GM21381 (cell line): ENCODE data around the gene WDR5.

Source experiments
- ATAC-seq: cut with Tn5 transposase; IDR thresholded peaks from one replicate; pipeline ENCODE4 v1.9.1; 2021; ENCODE audit warnings: mild to moderate bottlenecking, moderate library complexity; ENCODE audit not compliant: unreplicated experiment

WDR5 gene

DNA sequence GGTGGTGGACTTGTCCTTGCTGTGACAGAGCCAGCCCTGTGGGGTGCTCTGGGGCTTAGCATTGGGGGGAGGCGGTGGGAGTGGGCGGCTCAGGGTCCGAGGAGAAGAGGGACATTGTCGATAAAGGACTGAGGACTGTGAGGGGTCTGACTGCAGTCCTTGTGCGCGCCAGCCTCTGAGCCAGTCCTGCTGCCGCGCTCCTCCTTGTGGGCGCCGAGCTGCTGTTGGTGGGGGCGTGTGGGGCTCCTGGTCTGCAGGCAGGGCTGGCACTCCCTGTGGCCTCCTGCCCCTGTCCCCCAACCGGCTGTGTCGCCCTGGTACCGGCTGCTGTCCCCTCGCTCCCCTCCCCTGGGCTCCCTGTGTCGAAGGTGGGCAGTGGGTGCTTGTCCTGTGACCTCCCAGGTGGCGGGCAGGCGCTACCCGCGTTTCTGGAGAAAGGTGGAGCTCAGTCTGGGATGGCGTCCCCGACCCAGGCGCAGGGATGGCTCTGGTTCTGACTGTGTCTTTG lies 21.6 kb downstream of the WDR5 start:
- ATAC-seq = no peak

DNA sequence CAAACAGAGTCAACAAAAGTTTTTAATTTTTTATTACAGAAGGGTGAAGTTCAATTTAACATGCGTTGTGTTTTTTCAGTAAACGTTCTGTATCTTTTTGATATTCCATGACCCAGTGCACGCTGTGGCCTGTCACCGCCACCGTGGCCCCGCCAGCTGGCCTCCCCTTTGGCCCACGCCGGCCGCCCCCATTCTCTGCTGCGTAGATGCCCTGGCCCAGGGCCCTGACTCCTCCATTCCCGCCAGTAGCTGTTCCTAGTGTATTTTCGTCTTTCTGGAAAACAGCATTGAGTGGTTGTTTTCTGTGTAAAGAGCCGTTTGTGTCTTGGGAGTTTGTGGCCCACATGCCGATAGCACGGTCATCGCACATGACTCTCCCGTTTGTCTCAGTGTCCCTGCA lies 22.4 kb downstream of the WDR5 start:
- ATAC-seq = no peak

DNA sequence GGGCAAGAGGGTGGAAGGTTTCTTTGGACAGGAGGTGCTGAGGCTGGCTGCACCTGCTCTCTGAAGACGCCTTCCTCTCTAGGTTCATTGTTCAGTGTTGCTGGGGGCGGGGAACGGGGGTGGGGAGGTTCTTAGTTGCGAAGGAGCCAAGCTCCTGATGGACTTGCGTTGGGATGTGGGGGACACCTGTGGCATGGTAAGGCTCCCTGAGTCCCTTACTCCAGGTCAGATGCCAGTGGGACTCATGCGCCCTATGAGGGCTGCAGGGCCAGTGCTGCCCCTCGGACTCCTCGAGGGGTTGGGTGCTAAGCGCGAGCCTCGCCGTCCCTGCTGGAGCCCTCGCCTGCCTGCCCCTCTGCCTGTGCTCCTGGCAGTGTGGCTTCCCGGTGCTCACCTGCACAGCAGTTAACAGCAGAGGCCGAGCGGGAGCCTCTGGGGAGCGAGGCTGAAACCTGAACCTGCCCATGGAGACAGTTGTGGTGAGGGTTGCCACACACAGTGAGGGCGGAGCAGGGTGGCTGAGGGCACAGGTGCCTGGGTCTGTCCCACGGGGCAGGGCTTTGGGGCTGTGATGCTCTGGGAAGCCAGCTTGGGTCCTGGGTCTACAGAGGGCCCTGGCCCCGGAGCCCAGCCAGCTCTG lies 23.0 kb downstream of the WDR5 start:
- no peak for ATAC-seq

DNA sequence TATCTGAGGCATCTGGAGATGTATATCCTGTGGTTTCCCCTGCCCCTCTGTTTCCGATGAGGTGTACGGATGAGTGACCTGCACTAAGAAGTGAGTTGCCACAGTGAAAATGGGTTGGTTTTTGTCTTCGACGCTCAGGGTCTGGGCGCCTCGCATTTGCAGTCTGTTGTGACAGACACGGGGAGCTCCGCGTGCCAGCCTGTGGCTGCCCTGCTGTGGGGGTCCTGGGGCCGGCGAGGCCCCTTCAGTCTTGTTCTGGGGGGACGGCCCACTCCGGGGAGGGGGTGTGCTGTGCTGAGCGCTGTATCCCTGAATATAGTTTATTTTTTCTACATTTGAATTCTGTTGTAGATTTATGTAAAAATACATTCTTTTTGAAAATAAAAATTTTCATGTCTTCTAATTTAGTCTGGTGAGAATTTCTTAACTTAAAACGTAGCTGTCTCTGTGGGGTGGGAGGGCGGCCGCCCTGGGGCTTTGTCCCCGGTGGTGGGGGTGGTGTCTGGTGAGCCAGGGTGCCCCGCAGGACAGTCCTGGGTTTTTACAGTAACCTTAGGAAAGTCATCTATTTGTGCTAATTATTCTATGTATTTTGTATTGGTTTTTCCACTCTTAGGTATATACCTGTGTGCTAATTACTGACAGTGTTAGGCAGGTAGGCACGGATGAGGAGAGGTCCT lies 23.8 kb downstream of the WDR5 start:
- no peak for ATAC-seq

DNA sequence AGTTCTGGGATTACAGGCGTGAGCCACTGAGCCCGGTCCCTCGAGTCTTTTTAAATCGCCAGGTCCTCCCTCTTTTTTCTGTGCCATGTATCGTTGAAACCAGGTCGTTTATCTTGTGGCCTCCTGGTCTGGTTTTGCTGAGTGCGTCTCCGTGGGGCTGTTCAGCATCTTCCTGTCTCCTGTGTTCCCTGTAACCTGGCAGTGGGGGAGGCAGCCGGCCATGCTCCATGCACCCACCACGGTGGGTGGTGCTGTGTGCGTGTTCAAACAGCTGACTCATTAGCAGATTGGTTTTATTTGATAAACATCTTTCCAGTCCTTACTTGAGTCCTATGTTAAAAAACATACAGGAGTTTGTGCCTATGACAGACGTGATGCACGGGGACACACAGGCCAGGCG lies 25.8 kb downstream of the WDR5 start:
- ATAC-seq = no peak

DNA sequence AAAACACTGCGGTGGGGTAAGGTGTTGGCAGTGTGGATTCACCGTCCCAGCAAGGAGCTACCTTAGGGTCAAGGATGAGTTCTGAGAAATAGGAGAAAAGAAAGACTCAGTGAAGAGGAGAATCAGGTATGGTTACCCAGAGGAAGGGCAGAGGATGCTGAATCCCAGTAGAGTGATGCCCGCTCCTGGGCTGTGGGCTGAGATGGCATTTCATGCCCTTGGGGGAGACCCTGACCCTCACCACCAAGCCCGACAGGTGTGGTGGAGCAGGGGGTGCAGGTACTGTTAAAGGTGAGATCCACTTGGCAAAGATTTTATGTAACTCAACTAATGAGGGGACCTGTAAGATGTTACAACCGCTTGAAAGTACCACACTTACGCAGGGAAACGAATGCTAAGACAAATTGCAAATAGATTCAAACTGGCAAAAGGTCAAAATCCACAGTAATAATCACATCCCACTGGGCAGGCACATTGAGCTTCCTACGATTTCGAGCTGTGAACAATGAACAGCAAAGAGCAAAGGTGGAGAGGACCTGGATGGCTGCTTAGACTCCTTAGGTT lies 26.4 kb downstream of the WDR5 start:
- ATAC-seq = no peak

DNA sequence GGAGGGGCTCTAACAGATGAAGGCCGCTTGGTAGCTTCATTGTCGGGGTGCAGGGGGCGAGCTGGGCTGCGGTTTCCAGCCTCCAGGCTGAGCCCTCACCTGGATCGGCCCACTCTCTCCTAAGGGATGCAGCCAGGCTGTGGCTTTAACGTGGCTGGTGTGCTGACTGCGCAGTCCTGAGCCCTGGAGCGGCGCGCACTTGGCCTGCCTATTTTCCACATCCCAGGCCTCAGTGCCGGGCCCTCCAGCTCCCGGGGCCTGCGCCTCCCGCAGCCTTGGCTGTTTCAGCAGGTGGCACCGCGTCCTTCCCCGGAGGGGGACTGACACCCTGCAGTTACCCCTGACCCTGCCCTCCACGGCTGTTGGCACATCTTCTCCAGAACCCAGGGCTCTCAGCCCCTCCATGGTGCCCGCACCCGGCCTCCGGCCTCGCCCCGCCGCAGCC lies 27.1 kb downstream of the WDR5 start:
- ATAC-seq = no peak

DNA sequence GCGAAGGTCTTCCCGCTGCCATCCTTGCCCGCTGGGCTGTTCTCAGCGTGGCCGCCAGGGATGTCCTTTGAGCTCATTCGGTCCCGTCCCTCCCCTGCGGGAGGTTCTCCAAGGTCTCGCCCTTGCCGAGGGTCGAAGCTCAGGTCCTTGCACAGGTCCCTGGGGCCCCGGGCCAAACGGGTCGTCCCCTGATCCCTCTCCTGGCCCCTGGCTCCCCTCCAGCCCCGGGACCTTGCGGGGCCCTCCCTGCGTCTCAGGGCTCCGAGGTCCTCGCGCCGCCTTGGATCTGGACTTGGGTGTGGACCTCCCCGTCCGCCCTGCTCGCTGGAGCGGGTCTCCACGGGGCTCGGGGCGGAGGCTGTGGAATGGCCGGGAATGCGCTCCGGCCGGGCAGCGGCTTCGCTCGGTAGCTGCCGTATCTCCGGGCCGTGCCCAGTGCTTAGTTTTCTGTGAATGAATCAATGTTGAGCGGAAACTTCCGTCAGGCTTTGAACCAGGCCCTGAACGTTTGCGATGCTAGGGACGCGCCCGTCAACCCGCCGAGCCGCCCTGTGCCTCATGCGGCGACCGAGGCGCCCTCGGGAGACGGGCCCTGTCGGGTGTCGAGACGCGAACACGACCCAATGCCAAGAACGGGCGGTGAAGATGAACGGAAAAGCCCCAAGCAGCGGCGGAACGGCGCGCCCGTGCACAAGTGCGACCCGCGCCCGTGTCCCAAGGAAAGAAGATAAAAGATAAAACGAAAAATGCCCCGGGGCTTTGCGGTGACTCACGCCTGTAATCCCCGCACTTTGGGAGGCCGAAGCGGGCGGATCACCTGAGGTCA lies 27.7 kb downstream of the WDR5 start:
- no peak for ATAC-seq

DNA sequence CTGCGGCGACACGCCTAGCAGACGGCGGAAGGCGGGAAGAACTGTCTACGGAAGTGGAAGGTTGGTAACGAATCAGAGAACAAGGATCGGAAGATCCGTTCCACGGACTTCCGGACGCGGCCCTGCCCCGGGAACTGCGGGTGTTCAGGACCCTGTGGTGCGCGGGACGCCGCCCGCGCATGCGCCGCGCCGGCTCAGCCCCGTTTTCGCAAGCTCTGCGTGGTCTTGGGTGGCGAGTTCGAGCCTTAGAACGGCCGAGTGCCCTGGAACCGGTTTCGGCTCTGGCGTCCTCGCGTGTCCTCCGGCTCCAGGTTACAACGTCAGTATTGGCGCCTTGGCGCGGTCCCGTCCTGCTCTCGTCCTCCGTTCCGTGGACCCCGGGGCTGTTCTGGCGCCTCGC lies 29.0 kb downstream of the WDR5 start:
- no peak for ATAC-seq

DNA sequence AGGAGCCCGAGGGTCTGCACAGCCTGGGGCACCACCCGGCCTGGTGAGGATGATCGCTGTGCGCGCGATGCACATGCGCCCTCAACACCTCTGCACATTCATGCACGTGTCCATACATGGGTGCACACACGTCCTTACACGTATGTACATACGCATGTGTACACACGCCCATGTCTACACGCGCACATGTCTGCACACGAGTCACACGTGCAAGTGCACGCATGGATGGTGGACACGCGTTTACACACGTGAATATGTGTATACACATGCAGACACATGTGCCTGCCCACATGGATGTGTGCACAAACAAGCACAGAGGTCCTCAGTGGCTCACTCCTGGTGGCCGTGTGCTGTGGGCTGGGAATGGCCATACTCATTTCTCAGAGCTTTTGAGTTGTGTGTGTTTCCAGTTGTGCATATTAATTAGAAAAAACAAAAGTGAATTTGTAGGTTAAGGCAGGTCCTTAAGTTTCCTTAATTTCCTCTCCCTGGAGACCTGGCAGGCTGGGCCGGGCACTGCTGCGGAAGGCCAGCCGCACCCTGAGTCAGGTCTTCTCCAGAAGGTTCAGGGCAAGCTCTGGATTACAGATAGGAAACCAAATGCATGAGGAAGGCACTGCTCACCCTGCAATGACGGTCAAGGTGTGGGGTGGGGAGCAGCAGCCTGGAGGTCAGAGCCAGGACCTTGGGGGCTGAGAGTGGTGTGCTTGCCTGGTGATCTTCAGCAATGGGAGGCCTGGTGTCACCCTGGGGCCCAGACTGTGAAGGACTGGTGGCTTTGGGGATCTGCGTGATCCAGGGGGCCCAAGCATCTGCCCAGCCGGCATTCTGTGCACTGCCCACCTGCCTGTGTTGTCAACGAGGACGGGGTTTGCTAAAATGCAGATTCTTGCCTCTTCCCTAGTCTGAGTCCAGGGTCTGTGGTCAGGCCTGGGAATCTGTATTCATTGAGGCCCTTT lies 29.8 kb downstream of the WDR5 start:
- ATAC-seq = no peak

DNA sequence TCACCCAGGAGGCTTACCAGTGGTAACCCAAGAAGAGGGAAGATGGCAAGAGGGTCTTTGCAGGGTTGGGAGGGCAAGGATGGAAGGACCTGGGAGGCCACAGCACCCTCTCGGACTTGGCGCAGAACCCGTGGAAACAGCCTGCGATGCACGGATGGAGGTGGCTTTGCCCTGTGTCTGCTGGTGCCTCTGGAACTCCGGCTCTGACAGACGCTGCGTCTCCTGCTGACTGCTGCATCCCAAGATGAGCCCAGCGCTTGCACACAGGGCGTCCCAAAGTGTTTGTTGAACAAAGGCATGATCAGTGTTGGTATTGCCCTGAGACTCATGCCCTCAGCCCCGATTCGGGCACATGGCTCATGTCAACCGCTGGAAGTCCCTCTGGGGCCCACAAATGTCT lies 30.5 kb downstream of the WDR5 start:
- ATAC-seq = no peak

DNA sequence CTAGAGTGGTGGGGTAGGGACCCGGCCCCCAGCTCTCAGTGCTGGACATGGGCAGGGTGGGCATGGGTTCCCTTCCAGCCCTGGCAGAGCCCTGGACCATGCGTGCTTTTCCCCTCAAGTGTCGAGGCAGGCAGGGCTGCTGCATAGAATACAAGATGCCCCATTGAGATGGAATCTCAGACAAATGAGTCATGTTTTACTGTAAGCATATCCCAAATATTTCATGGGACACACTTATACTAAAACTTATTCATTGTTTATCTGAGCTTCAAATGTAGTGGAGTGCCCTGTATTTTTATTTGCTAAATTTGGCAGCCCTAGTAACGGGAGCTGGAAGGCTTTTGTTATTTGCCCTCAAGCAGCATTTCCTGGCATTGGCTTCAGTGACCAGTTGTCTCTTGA lies 31.6 kb downstream of the WDR5 start:
- no peak for ATAC-seq

DNA sequence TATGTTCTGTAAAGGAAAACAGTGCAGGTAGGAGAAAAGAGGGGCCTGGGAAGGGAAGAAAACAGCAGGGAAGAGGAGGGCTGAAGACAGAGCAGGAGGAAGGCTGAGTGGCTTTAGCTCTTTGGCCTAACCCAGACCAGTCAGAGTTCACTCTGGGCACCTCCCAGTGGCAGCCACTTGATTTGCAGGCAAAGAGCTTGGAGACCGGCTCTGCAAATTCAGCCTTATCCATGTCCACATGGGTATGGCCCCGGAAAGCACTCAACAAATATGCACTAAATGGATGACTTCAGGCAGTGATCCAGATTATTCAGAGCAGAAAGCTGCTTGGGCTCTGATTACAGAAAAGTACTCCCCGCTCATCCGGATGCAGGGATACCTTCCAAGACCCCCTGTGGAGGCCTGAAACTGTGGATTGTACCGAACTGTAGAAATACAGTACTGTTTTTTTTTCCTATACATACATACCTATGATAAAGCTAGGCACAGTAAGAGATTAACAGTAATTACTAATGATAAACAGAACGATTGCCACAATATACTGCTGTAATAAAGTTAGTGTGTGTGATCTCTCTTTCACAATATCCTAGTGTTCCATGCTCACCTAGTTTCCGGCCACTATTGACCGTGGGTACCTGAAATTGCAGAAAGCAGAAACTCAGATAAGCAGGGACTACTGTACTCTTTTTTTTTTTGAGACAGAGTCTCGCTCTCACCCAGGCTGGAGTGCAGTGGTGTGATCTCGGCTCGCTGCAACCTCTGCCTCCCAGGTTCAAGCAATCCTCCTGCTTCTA lies 33.1 kb downstream of the WDR5 start:
- ATAC-seq = no peak

DNA sequence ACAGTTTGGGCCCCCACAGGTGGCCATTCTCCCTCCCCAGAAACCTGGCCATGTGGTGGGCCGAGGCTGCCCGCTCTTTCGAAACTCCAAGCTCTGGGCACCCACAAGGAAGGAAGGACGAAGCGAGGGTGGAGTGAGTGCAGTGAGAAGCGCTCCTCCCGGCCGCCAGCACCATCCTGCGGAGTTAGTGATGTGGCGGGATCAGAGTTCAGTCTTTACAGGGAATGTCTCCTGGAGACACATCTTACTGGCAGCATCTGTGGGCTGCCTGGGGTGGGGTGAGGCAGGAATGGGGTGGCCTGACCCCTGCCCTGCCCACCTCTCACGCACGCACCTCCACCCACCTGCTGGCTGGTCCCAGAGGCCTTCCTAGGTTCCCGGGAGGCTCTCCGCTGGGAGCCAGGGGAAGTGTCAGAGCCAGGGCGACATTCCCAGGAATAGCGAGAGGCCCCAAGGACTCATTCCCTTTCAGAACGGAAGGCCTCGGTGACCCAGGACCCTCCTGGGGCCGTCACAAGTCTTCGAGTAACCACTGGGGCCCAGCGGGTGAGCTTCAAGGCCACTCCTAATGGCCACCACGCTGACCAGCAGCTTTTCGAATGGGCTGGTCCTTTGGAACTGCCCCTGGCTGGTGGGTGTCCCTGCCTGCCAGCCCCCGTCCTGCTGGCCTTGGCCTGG lies 34.0 kb downstream of the WDR5 start:
- no peak for ATAC-seq

DNA sequence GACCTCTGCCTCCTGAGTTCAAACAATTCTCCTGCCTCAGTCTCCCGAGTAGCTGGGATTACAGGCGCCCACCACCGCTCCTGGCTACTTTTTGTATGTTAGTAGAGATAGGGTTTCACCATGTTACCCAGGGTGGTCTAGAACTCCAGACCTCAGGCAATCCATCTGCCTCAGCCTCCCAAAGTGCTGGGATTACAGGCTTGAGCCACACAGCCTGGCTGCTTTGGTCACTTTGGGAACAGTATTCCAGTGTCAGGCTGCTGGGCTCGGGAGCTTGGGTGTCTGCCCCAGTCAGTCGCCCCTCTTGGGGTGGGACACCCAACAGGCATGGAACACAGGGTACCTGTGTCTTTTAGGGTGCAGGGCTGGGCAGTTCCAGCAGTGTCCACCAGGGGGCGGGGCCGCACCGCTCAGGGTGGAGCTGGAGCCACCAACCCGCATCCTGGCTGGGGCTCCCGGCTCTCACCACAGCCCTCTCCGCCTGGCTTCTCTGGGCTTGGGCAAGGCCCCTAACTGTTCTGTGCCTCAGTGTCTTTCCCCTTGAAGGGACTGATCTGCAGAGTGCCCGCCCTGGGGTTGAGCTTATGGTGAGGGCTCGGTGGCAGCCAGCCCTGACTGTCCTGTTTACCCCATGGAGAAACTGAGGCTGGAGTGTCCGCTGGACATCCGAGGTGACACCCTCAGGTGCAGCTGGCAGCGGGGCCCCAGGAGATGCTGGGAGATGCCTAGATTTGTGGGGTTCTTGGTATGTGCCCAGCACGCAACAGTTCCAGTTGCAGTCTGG lies 34.8 kb downstream of the WDR5 start:
- no peak for ATAC-seq

DNA sequence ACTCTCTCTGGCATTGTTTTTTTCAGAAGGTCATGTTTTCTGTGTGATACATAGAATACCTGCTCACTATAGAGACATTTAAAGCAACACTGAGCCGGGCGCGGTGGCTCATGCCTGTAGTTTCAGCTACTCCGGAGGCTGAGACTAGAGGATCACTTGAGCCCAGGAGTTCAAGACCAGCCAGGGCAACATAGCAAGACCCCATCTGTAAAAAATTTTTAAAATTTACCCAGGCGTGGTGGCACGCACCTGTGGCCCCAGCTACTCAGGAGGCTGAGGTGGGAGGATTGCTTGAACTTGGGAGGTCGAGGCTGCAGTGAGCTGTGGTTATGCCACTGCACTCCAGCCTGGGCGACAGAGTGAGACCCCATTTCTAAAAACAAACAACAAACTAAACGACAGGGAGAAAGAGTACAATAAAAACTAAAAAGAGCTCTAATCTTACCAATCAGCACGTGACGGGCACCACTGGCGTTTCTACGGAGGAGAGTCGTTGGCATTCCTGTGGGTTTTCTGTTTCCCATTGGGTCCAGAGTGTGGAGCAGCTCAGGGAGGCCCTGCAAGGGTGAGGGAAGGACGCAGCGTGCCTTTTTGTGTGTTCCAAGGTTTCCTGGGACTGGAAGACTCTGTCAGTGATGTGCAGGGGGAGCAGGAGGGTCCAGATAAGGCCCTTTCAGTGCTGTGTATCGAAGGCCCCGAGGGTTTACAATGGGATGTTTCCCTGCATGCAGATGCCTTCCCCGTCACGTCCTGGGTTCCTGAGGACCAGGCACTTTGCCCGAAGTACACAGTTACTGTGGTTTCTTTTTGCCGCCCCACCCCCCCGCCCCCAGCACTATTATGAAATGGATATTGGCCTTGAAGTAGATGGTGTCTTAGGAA lies 35.7 kb downstream of the WDR5 start:
- no peak for ATAC-seq
